Measurements from ENCODE around the gene FAF1.
"Not testable (repeated sequence)": the region's sequence is repeated elsewhere in the genome, so short reads cannot be mapped to it uniquely, and the experiment has no call there.

Gene FAF1

GRCh38 chr1:50750021-50750619 lies 209.9 kb downstream of the FAF1 start:
- Histone ChIP-seq H3K36me3 (ENCODE audit: control insufficient read depth, insufficient read depth, low read length) (no peaks in the 10 kb centered on the region), H3K27me3 (replicated peaks; ENCODE audit: control insufficient read depth, insufficient read depth, low read length) (no peaks in the 10 kb centered on the region), H3K4me3 (replicated peaks; ENCODE audit: low read depth, low read length) (no peak overlapping the region)
- TF ChIP-seq, protein P1, sequence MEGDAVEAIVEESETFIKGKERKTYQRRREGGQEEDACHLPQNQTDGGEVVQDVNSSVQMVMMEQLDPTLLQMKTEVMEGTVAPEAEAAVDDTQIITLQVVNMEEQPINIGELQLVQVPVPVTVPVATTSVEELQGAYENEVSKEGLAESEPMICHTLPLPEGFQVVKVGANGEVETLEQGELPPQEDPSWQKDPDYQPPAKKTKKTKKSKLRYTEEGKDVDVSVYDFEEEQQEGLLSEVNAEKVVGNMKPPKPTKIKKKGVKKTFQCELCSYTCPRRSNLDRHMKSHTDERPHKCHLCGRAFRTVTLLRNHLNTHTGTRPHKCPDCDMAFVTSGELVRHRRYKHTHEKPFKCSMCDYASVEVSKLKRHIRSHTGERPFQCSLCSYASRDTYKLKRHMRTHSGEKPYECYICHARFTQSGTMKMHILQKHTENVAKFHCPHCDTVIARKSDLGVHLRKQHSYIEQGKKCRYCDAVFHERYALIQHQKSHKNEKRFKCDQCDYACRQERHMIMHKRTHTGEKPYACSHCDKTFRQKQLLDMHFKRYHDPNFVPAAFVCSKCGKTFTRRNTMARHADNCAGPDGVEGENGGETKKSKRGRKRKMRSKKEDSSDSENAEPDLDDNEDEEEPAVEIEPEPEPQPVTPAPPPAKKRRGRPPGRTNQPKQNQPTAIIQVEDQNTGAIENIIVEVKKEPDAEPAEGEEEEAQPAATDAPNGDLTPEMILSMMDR (IDR thresholded peaks at IDR 0.05; ENCODE audit: insufficient read depth, low read length, poor library complexity, severe bottlenecking), result peak; percentile 29
- no peak for DNase-seq (ENCODE audit: extremely low read depth, insufficient read length)

- Histone ChIP-seq H3K36me3 (ENCODE audit: control insufficient read depth, insufficient read depth, low read length) (no peaks in the 10 kb centered on the region), H3K27me3 (replicated peaks; ENCODE audit: control insufficient read depth, insufficient read depth, low read length) (no peaks in the 10 kb centered on the region), H3K4me3 (replicated peaks; ENCODE audit: low read depth, low read length) (no peak overlapping the region)
- TF ChIP-seq, protein P1 (IDR thresholded peaks at IDR 0.05; ENCODE audit: insufficient read depth, low read length, poor library complexity, severe bottlenecking), result no peak
- no peak for DNase-seq (ENCODE audit: extremely low read depth, insufficient read length)
Observed at GRCh38 chr1:50747394-50747793, 212.7 kb downstream of the FAF1 start.

DNA sequence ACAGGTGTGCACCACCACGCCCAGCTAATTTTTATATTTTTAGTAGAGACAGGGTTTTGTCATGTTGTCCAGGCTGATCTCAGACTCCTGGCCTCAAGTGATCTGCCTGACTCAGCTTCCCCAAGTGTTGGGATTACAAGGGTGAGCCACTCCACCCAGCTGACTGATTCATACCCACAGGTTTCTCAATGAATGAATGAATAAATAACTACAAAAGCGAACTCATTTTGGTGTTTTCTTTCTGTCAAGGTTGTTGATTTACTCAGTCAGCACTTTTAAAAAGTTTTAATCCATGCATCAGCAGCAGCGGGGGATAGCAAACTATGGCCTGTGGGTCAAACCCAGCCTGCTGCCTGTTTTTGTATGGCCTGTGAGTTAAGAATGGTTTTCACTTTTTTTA lies 217.5 kb downstream of the FAF1 start:
- DNase-seq (ENCODE audit: extremely low read depth, insufficient read length), result no peak
- no peak overlapping the region for H3K4me3 ChIP-seq (replicated peaks; ENCODE audit: low read depth, low read length)
- no peaks in the 10 kb centered on the region; the same call in 1 of the 2 replicates for H3K36me3 ChIP-seq (ENCODE audit: control insufficient read depth, insufficient read depth, low read length)
- TF ChIP-seq, protein P1 (IDR thresholded peaks at IDR 0.05; ENCODE audit: insufficient read depth, low read length, poor library complexity, severe bottlenecking), result no peak
- no peaks in the 10 kb centered on the region for H3K27me3 ChIP-seq (replicated peaks; ENCODE audit: control insufficient read depth, insufficient read depth, low read length)

DNA sequence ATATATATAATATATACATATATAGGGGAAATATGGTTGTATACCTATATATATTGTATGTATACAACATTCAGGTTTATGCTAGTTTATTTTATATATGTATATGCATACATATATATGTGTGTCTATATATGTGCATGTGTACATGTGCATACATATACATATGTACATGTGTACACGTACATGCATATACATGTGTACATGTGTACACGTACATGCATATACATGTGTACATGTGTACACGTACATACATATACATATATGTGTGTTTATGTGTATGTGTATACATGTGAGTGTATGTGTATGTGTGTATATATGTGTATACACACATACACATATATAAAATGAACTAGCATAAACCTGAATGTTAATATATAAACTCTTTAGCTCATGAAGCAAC lies 220.9 kb downstream of the FAF1 start:
- H3K4me3 ChIP-seq (replicated peaks; ENCODE audit: low read depth, low read length), result no peak overlapping the region
- no peaks in the 10 kb centered on the region for H3K27me3 ChIP-seq (replicated peaks; ENCODE audit: control insufficient read depth, insufficient read depth, low read length)
- H3K36me3 ChIP-seq (ENCODE audit: control insufficient read depth, insufficient read depth, low read length), result no peaks in the 10 kb centered on the region; the same call in 1 of the 2 replicates
- DNase-seq (ENCODE audit: extremely low read depth, insufficient read length), result no peak
- TF ChIP-seq, protein P1 (IDR thresholded peaks at IDR 0.05; ENCODE audit: insufficient read depth, low read length, poor library complexity, severe bottlenecking), result no peak

GRCh38 chr1:50735443-50735842 lies 224.6 kb downstream of the FAF1 start:
- H3K27me3 ChIP-seq (replicated peaks; ENCODE audit: control insufficient read depth, insufficient read depth, low read length), result no peaks in the 10 kb centered on the region
- H3K36me3 ChIP-seq (ENCODE audit: control insufficient read depth, insufficient read depth, low read length), result no peaks in the 10 kb centered on the region
- no peak overlapping the region for H3K4me3 ChIP-seq (replicated peaks; ENCODE audit: low read depth, low read length)
- TF ChIP-seq, protein P1 (IDR thresholded peaks at IDR 0.05; ENCODE audit: insufficient read depth, low read length, poor library complexity, severe bottlenecking), result peak; percentile 56
- DNase-seq (ENCODE audit: extremely low read depth, insufficient read length), result no peak

DNA sequence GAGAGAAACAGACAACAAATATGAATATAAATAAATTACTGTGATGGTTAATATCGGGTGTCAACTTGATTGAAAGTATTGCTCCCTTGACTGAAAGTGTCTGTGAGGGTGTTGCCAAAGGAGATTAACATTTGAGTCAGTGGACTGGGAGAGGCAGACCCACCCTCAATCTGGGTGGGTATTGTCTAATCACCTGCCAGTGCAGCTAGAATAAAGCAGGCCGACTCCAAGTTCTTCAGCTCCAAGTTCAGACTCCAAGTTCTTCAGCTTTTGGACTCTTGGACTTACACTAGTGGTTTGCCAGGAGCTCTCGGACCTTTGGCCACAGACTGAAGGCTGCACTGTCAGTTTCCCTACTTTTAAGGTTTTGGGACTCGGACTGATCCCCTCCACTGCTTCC lies 232.5 kb downstream of the FAF1 start:
- H3K27me3 ChIP-seq (replicated peaks; ENCODE audit: control insufficient read depth, insufficient read depth, low read length); DNase-seq (ENCODE audit: extremely low read depth, insufficient read length); H3K4me3 ChIP-seq (replicated peaks; ENCODE audit: low read depth, low read length); H3K36me3 ChIP-seq (ENCODE audit: control insufficient read depth, insufficient read depth, low read length): not testable (repeated sequence)
